Mesothelial cell of epicardium (in vitro differentiated cells): ENCODE data around the gene EDIL3. TPM values are rescaled to one million over a fixed set of nuclear protein-coding genes. Genes with fewer than 3 reads are reported as not detected.

Experiments
- DNase-seq, 2 experiments: peaks; one replicate each; pipeline ENCODE4 v3.0.0; 2021; ENCODE audit warnings: low spot score in 2 of 2; ENCODE audit not compliant: unreplicated experiment in 2 of 2
- H3K27ac Mint-ChIP-seq: 2 replicates; pipeline ENCODE4 v1.8.0; 2021; ENCODE audit warnings: mixed read lengths
- H3K27me3 Mint-ChIP-seq: 2 replicates; pipeline ENCODE4 v1.8.0; 2021; ENCODE audit warnings: low read depth, mixed read lengths
- H3K36me3 Mint-ChIP-seq: 2 replicates; pipeline ENCODE4 v1.8.0; 2021; ENCODE audit warnings: mixed read lengths
- H3K4me1 Mint-ChIP-seq: 2 replicates; pipeline ENCODE4 v1.8.0; 2021; ENCODE audit warnings: mixed read lengths
- H3K4me3 Mint-ChIP-seq: 2 replicates; pipeline ENCODE4 v1.8.0; 2021; ENCODE audit warnings: mild to moderate bottlenecking, moderate library complexity, mixed read lengths
- H3K9me3 Mint-ChIP-seq: 2 replicates; pipeline ENCODE4 v1.8.0; 2021; ENCODE audit warnings: mixed read lengths
- CTCF ChIP-seq: fragments of 200-600 bp; sonication (generic); IDR thresholded peaks from one replicate; pipeline ENCODE4 v1.5.0; 2021; ENCODE audit warnings: antibody characterized with exemption; ENCODE audit not compliant: unreplicated experiment
- total RNA-seq: library from RNA; stranded (reverse); gene quantifications from 3 replicates; pipeline ENCODE4 v1.2.1, GENCODE V29; 2021

The EDIL3 gene
- total RNA-seq, 1 donor from 2014 or later, result 51.3 TPM

- no peak overlapping the region for H3K27ac Mint-ChIP-seq
- no peaks in the 10 kb centered on the region for H3K4me1 Mint-ChIP-seq
- DNase-seq, result no peak
- no peaks in the 10 kb centered on the region for H3K36me3 Mint-ChIP-seq
- no peaks in the 10 kb centered on the region for H3K9me3 Mint-ChIP-seq
- no peaks in the 10 kb centered on the region for H3K27me3 Mint-ChIP-seq
- no peak overlapping the region for H3K4me3 Mint-ChIP-seq
- no peak for TF ChIP-seq CTCF
Observed at GRCh38 chr5:84393969-84394368, 9.3 kb upstream of the EDIL3 start.

- Mint-ChIP-seq H3K4me3 (no peak overlapping the region), H3K4me1 (no peaks in the 10 kb centered on the region), H3K9me3 (no peaks in the 10 kb centered on the region), H3K27me3 (no peaks in the 10 kb centered on the region), H3K36me3 (no peaks in the 10 kb centered on the region), H3K27ac (no peak overlapping the region)
- TF ChIP-seq CTCF, result no peak
- DNase-seq, result no peak
Observed at GRCh38 chr5:84392836-84393235, 8.2 kb upstream of the EDIL3 start.

- Mint-ChIP-seq H3K4me3 (peak overlapping the region; percentile 86), H3K4me1 (peaks cover 19% of the 10 kb centered on the region), H3K27ac (no peak overlapping the region), H3K9me3 (no peaks in the 10 kb centered on the region), H3K36me3 (no peaks in the 10 kb centered on the region), H3K27me3 (peaks cover 12% of the 10 kb centered on the region)
- no peak for DNase-seq
- no peak for TF ChIP-seq CTCF
Observed at GRCh38 chr5:84385705-84386104, 1.0 kb upstream of the EDIL3 start.

GRCh38 chr5:84383816-84384603, 670 bp downstream of the EDIL3 start:
- no peak for TF ChIP-seq CTCF
- peak overlapping the region; percentile 86 for H3K4me3 Mint-ChIP-seq
- peak; percentile 26 to 65 for DNase-seq
- peaks cover 12% of the 10 kb centered on the region for H3K27me3 Mint-ChIP-seq
- H3K36me3 Mint-ChIP-seq, result no peaks in the 10 kb centered on the region
- peak overlapping the region; percentile 96 for H3K27ac Mint-ChIP-seq
- H3K9me3 Mint-ChIP-seq, result no peaks in the 10 kb centered on the region
- H3K4me1 Mint-ChIP-seq, result peaks cover 25% of the 10 kb centered on the region

- Mint-ChIP-seq H3K4me3 (peak overlapping the region; percentile 86), H3K27ac (peak overlapping the region; percentile 87), H3K36me3 (no peaks in the 10 kb centered on the region), H3K4me1 (peaks cover 32% of the 10 kb centered on the region), H3K27me3 (peaks cover 12% of the 10 kb centered on the region), H3K9me3 (no peaks in the 10 kb centered on the region)
- DNase-seq, result no peak
- no peak for TF ChIP-seq CTCF
Observed at GRCh38 chr5:84383296-84383815, 1.3 kb downstream of the EDIL3 start.
